Fibroblast of lung (primary cell): ENCODE measurements around the gene DDR2. TPM values are rescaled to one million over a fixed set of nuclear protein-coding genes. Genes with fewer than 3 reads are reported as not detected.

Experiments
- DNase-seq, 2 donors: peaks; one replicate each; pipeline versions ENCODE4 v3.0.0 to v3.0.0-alpha.2; 2010; ENCODE audit warnings: low read depth in 2 of 2
- H2AFZ ChIP-seq: 2 replicates; pipeline ENCODE4 v1.5.1; 2012; ENCODE audit warnings: low read length, control low read depth, inconsistent platforms
- H3K27ac ChIP-seq: 2 replicates; pipeline ENCODE4 v1.5.1; 2011; ENCODE audit warnings: low read length, control low read depth; ENCODE audit not compliant: insufficient read depth
- H3K27me3 ChIP-seq: 2 replicates; pipeline ENCODE4 v1.5.1; 2011; ENCODE audit warnings: mild to moderate bottlenecking, low read length; ENCODE audit not compliant: control insufficient read depth, insufficient read depth
- H3K36me3 ChIP-seq: 2 replicates; pipeline ENCODE4 v1.5.1; 2011; ENCODE audit warnings: low read length; ENCODE audit not compliant: control insufficient read depth, insufficient read depth
- H3K4me1 ChIP-seq: 2 replicates; pipeline ENCODE4 v1.5.1; 2011; ENCODE audit warnings: low read length; ENCODE audit not compliant: control insufficient read depth, insufficient read depth; ENCODE audit errors: extremely low read depth
- H3K4me2 ChIP-seq: 2 replicates; pipeline ENCODE4 v1.5.1; 2011; ENCODE audit warnings: low read length, control low read depth; ENCODE audit not compliant: insufficient read depth; ENCODE audit errors: extremely low read depth
- H3K4me3 ChIP-seq, 4 experiments: fragments of 200-600 bp in 1 of 4; sonication (generic) in 1 of 4; replicated peaks in 1 of 4; 2 replicates each; pipeline ENCODE4 v1.5.1; 2011 to 2016; ENCODE audit warnings: low read length in 4 of 4, low read depth in 3 of 4, mild to moderate bottlenecking in 3 of 4, control low read depth in 2 of 4, inconsistent platforms in 1 of 4, mixed read lengths in 1 of 4; ENCODE audit not compliant: insufficient read depth in 1 of 4; ENCODE audit errors: control extremely low read depth in 1 of 4
- H3K79me2 ChIP-seq: 2 replicates; pipeline ENCODE4 v1.5.1; 2012; ENCODE audit warnings: mild to moderate bottlenecking, low read length, inconsistent platforms; ENCODE audit not compliant: control insufficient read depth, insufficient read depth
- H3K9ac ChIP-seq: 2 replicates; pipeline ENCODE4 v1.5.1; 2011; ENCODE audit warnings: mild to moderate bottlenecking, low read length, control low read depth; ENCODE audit not compliant: insufficient read depth
- H3K9me3 ChIP-seq: 2 replicates; pipeline ENCODE4 v1.5.1; 2012; ENCODE audit warnings: low read depth, low read length; ENCODE audit not compliant: control insufficient read depth, insufficient read depth
- H4K20me1 ChIP-seq: 2 replicates; pipeline ENCODE4 v1.5.1; 2011; ENCODE audit warnings: low read length; ENCODE audit not compliant: control insufficient read depth, insufficient read depth; ENCODE audit errors: extremely low read depth
- CTCF ChIP-seq, 2 donors: IDR thresholded peaks in 1 of 2; conservative IDR thresholded peaks in 1 of 2; 1 replicate in 1 of 2; 2 replicates in 1 of 2; pipeline ENCODE4 v1.5.1; 2011 to 2012; ENCODE audit warnings: low read length in 2 of 2, control low read depth in 1 of 2, inconsistent platforms in 1 of 2, low read depth in 1 of 2, mild to moderate bottlenecking in 1 of 2
- EZH2 ChIP-seq: IDR thresholded peaks from 2 replicates; pipeline ENCODE4 v1.5.1; 2012; ENCODE audit warnings: low read length, control low read depth, mild to moderate bottlenecking; ENCODE audit errors: missing control alignments
- polyA plus RNA-seq, 2 donors: library from polyadenylated mRNA; depleted of rRNA in 1 of 2; stranded (reverse) in 1 of 2; unstranded in 1 of 2; fragments of >200 nt; gene quantifications; 2 replicates each; pipeline ENCODE4 v1.2.1, GENCODE V29; 2011 to 2012; ENCODE audit warnings: missing spikeins in 1 of 2
- total RNA-seq: library from RNA; depleted of rRNA; stranded (reverse); fragments of >200 nt; gene quantifications from 2 replicates; pipeline ENCODE4 v1.2.1, GENCODE V29; 2014

DDR2 gene
- total and polyA plus RNA-seq, 2 donors (not counting 1 experiment from before 2014, with no cell fraction given) = 192 to 303 TPM

GRCh38 chr1:162626761-162627160, 5.5 kb upstream of the DDR2 start:
- Histone ChIP-seq H3K27ac (peak overlapping the region; percentile 24), H3K79me2 (no peaks in the 10 kb centered on the region), H4K20me1 (no peaks in the 10 kb centered on the region), H3K4me2 (peak overlapping the region; percentile 95), H3K4me3 (peak overlapping the region; percentile 7 to 41 (median 27)), H3K4me1 (peaks cover 26% of the 10 kb centered on the region), H3K27me3 (no peaks in the 10 kb centered on the region), H2AFZ (peak overlapping the region; percentile 53), H3K9ac (peak overlapping the region; percentile 27), H3K9me3 (no peaks in the 10 kb centered on the region), H3K36me3 (no peaks in the 10 kb centered on the region)
- TF ChIP-seq EZH2 (no peak), CTCF (conservative IDR thresholded peaks at IDR 0.05 in 1 of 2, IDR thresholded peaks at IDR 0.05 in 1 of 2; ENCODE audit: low read depth in 1 of 2, low read length in 2 of 2) (no peak)
- no peak for DNase-seq

- peaks cover 26% of the 10 kb centered on the region for H3K4me1 ChIP-seq
- H3K4me2 ChIP-seq = no peak overlapping the region
- peak; percentile 23 to 68 for DNase-seq
- no peak overlapping the region for H3K9ac ChIP-seq
- no peak overlapping the region for H2AFZ ChIP-seq
- no peak overlapping the region for H3K4me3 ChIP-seq
- no peak for TF ChIP-seq EZH2
- TF ChIP-seq CTCF (conservative IDR thresholded peaks at IDR 0.05 in 1 of 2, IDR thresholded peaks at IDR 0.05 in 1 of 2; ENCODE audit: low read depth in 1 of 2, low read length in 2 of 2) = peak; percentile 42 to 60
- no peaks in the 10 kb centered on the region for H4K20me1 ChIP-seq
- H3K79me2 ChIP-seq = peaks cover 3% of the 10 kb centered on the region
- H3K36me3 ChIP-seq = no peaks in the 10 kb centered on the region
- no peak overlapping the region for H3K27ac ChIP-seq
- H3K9me3 ChIP-seq = no peaks in the 10 kb centered on the region
- no peaks in the 10 kb centered on the region for H3K27me3 ChIP-seq
Observed at GRCh38 chr1:162627662-162628296, 4.5 kb upstream of the DDR2 start.

- H3K4me2 ChIP-seq = no peak overlapping the region
- no peak overlapping the region for H3K9ac ChIP-seq
- H3K4me3 ChIP-seq = no peak overlapping the region
Observed at GRCh38 chr1:162629077-162629627, 3.1 kb upstream of the DDR2 start.

More at GRCh38 chr1:162629077-162629627, 3.1 kb upstream of the DDR2 start:
- TF ChIP-seq CTCF (conservative IDR thresholded peaks at IDR 0.05 in 1 of 2, IDR thresholded peaks at IDR 0.05 in 1 of 2; ENCODE audit: low read depth in 1 of 2, low read length in 2 of 2) = no peak
- TF ChIP-seq EZH2 = no peak
- H2AFZ ChIP-seq = no peak overlapping the region
- peak in 1 of 2 donors; percentile 61 for DNase-seq
- peaks cover 16% of the 10 kb centered on the region for H3K79me2 ChIP-seq
- no peaks in the 10 kb centered on the region for H3K9me3 ChIP-seq
- H4K20me1 ChIP-seq = no peaks in the 10 kb centered on the region
- H3K27me3 ChIP-seq = no peaks in the 10 kb centered on the region
- peaks cover 26% of the 10 kb centered on the region for H3K4me1 ChIP-seq
- H3K36me3 ChIP-seq = no peaks in the 10 kb centered on the region
- H3K27ac ChIP-seq = no peak overlapping the region
